ENCODE data around the gene ZNF672. TPM values are rescaled to one million over a fixed set of nuclear protein-coding genes. Genes with fewer than 3 reads are reported as not detected.
"Not testable (repeated sequence)": the region's sequence is repeated elsewhere in the genome, so short reads cannot be mapped to it uniquely, and the experiment has no call there.

Gene ZNF672
- total RNA-seq, 1 donor from 2014 or later, result 30.9 TPM

GRCh38 chr1:248793592-248793991 lies 44.4 kb upstream of the ZNF672 start:
- no peak for TF ChIP-seq CTCF (IDR thresholded peaks at IDR 0.05)
- peaks cover 0 to 5% of the 10 kb centered on the region in 2 donors for H3K9me3 ChIP-seq
- H3K4me1 ChIP-seq, result no peaks in the 10 kb centered on the region
- intact Hi-C loops (cut with DNase I), result no loop called here
- H3K27me3 ChIP-seq, result no peaks in the 10 kb centered on the region
- no peak overlapping the region for H3K27ac ChIP-seq
- no peaks in the 10 kb centered on the region for H3K36me3 ChIP-seq
- no peak for DNase-seq (ENCODE audit: low spot score in 2 of 2)
- H3K4me3 ChIP-seq, result no peak overlapping the region

GRCh38 chr1:248794663-248795062 lies 43.4 kb upstream of the ZNF672 start:
- H3K4me3 ChIP-seq; H3K4me1 ChIP-seq; H3K27me3 ChIP-seq; H3K27ac ChIP-seq; H3K9me3 ChIP-seq; H3K36me3 ChIP-seq; intact Hi-C loops (cut with DNase I): not testable (repeated sequence)
- DNase-seq (ENCODE audit: low spot score in 2 of 2), result peak in 1 of 2 donors; percentile 24

GRCh38 chr1:248798791-248799190 lies 39.2 kb upstream of the ZNF672 start:
- Histone ChIP-seq H3K9me3 (peaks cover 0 to 5% of the 10 kb centered on the region in 2 donors), H3K27me3 (no peaks in the 10 kb centered on the region), H3K36me3 (no peaks in the 10 kb centered on the region), H3K4me1 (no peaks in the 10 kb centered on the region), H3K27ac (no peak overlapping the region), H3K4me3 (no peak overlapping the region)
- intact Hi-C loops (cut with DNase I), result no loop called here
- no peak for DNase-seq (ENCODE audit: low spot score in 2 of 2)
- no peak for TF ChIP-seq CTCF (IDR thresholded peaks at IDR 0.05)

- Histone ChIP-seq H3K36me3 (no peaks in the 10 kb centered on the region), H3K27ac (no peak overlapping the region), H3K4me1 (no peaks in the 10 kb centered on the region), H3K27me3 (no peaks in the 10 kb centered on the region), H3K4me3 (no peak overlapping the region), H3K9me3 (no peaks in the 10 kb centered on the region)
- TF ChIP-seq CTCF (IDR thresholded peaks at IDR 0.05), result no peak
- DNase-seq (ENCODE audit: low spot score in 2 of 2), result no peak
- intact Hi-C loops (cut with DNase I), result no loop called here
Measured at GRCh38 chr1:248800459-248800858, 37.6 kb upstream of the ZNF672 start.

GRCh38 chr1:248802454-248802853 lies 35.6 kb upstream of the ZNF672 start:
- DNase-seq (ENCODE audit: low spot score in 2 of 2), result no peak
- no peak overlapping the region for H3K4me3 ChIP-seq
- H3K4me1 ChIP-seq, result no peaks in the 10 kb centered on the region
- H3K36me3 ChIP-seq, result no peaks in the 10 kb centered on the region
- intact Hi-C loops (cut with DNase I), result no loop called here
- no peak overlapping the region for H3K27ac ChIP-seq
- no peaks in the 10 kb centered on the region for H3K9me3 ChIP-seq
- no peaks in the 10 kb centered on the region for H3K27me3 ChIP-seq
- no peak for TF ChIP-seq CTCF (IDR thresholded peaks at IDR 0.05)

GRCh38 chr1:248803501-248803900 lies 34.5 kb upstream of the ZNF672 start:
- H3K4me3 ChIP-seq; H3K4me1 ChIP-seq; H3K36me3 ChIP-seq; H3K27me3 ChIP-seq; intact Hi-C loops (cut with DNase I); H3K9me3 ChIP-seq; H3K27ac ChIP-seq: not testable (repeated sequence)
- peak in 1 of 2 donors; percentile 47 for DNase-seq (ENCODE audit: low spot score in 2 of 2)
